Adipocyte (in vitro differentiated cells): Measurements from ENCODE around the gene MTIF2.

ENCODE experiments used
- DNase-seq: peaks from one replicate; pipeline ENCODE4 v3.0.0-alpha.2; 2015; ENCODE audit warnings: low read depth
- H3K27me3 ChIP-seq: replicated peaks from 2 replicates; pipeline ENCODE4 v1.7.0; 2013; ENCODE audit warnings: mild to moderate bottlenecking, low read length, moderate library complexity; ENCODE audit not compliant: control insufficient read depth, insufficient read depth
- H3K36me3 ChIP-seq: 2 replicates; pipeline ENCODE4 v1.7.0; 2013; ENCODE audit warnings: low read length, mild to moderate bottlenecking, moderate library complexity; ENCODE audit not compliant: control insufficient read depth, insufficient read depth, severe bottlenecking
- H3K4me1 ChIP-seq: 2 replicates; pipeline ENCODE4 v1.7.0; 2013; ENCODE audit warnings: mild to moderate bottlenecking, low read length, moderate library complexity; ENCODE audit not compliant: control insufficient read depth, insufficient read depth
- H3K4me3 ChIP-seq: 2 replicates; pipeline ENCODE4 v1.7.0; 2013; ENCODE audit warnings: mild to moderate bottlenecking, low read length, moderate library complexity
- H3K9ac ChIP-seq: 2 replicates; pipeline ENCODE4 v1.7.0; 2013; ENCODE audit warnings: mild to moderate bottlenecking, low read length, moderate library complexity
- H3K9me3 ChIP-seq: 2 replicates; pipeline ENCODE4 v1.7.0; 2013; ENCODE audit warnings: mild to moderate bottlenecking, low read length, moderate library complexity; ENCODE audit not compliant: control insufficient read depth

MTIF2 gene

GRCh38 chr2:55239656-55240222 lies 29.3 kb downstream of the MTIF2 start:
- H3K27me3 ChIP-seq: no peaks in the 10 kb centered on the region
- no peak for DNase-seq
- peaks cover 6% of the 10 kb centered on the region for H3K4me1 ChIP-seq
- no peak overlapping the region for H3K9ac ChIP-seq
- H3K9me3 ChIP-seq: no peaks in the 10 kb centered on the region
- H3K4me3 ChIP-seq: no peak overlapping the region
- peaks cover 70% of the 10 kb centered on the region for H3K36me3 ChIP-seq

- no peak for DNase-seq
- Histone ChIP-seq H3K36me3 (peaks cover 55% of the 10 kb centered on the region), H3K4me3 (no peak overlapping the region), H3K27me3 (no peaks in the 10 kb centered on the region), H3K9me3 (no peaks in the 10 kb centered on the region), H3K9ac (no peak overlapping the region), H3K4me1 (peaks cover 20% of the 10 kb centered on the region)
Measured at GRCh38 chr2:55236992-55237543, 32.0 kb downstream of the MTIF2 start.

GRCh38 chr2:55235724-55236538 lies 33.1 kb downstream of the MTIF2 start:
- Histone ChIP-seq H3K36me3 (peaks cover 51% of the 10 kb centered on the region), H3K27me3 (no peaks in the 10 kb centered on the region), H3K4me3 (no peak overlapping the region), H3K4me1 (peaks cover 25% of the 10 kb centered on the region), H3K9me3 (no peaks in the 10 kb centered on the region), H3K9ac (no peak overlapping the region)
- DNase-seq: no peak

GRCh38 chr2:55233658-55233940 lies 35.4 kb downstream of the MTIF2 start:
- no peak for DNase-seq

GRCh38 chr2:55232863-55233657 lies 36.0 kb downstream of the MTIF2 start:
- Histone ChIP-seq H3K4me1 (peaks cover 25% of the 10 kb centered on the region), H3K4me3 (peak overlapping the region; percentile 100), H3K9me3 (no peaks in the 10 kb centered on the region), H3K9ac (peak overlapping the region; percentile 100), H3K36me3 (peaks cover 36% of the 10 kb centered on the region), H3K27me3 (no peaks in the 10 kb centered on the region)
- peak; percentile 62 for DNase-seq

More at GRCh38 chr2:55233658-55233940, 35.4 kb downstream of the MTIF2 start:
- peaks cover 25% of the 10 kb centered on the region for H3K4me1 ChIP-seq
- peaks cover 38% of the 10 kb centered on the region for H3K36me3 ChIP-seq
- peak overlapping the region; percentile 100 for H3K4me3 ChIP-seq
- peak overlapping the region; percentile 100 for H3K9ac ChIP-seq
- H3K27me3 ChIP-seq: no peaks in the 10 kb centered on the region
- H3K9me3 ChIP-seq: no peaks in the 10 kb centered on the region

- Histone ChIP-seq H3K27me3 (no peaks in the 10 kb centered on the region), H3K36me3 (peaks cover 35% of the 10 kb centered on the region), H3K9ac (peak within 1 kb of the TSS; percentile 100), H3K9me3 (no peaks in the 10 kb centered on the region), H3K4me1 (peaks cover 25% of the 10 kb centered on the region), H3K4me3 (peak within 1 kb of the TSS; percentile 100)
- peak; percentile 97 for DNase-seq
Measured at GRCh38 chr2:55232084-55232862, 36.8 kb downstream of the MTIF2 start, which contains the start of the genes CLHC1 and RPS27A. Gene CLHC1, minus strand, starts transcription at chr2:55232293. Its CDS starts 9,882 bp downstream, at chr2:55222411. Gene RPS27A, plus strand, starts transcription at chr2:55232688. Its CDS starts 137 bp downstream, at chr2:55232825.

GRCh38 chr2:55231546-55232083 lies 37.4 kb downstream of the MTIF2 start:
- DNase-seq: peak; percentile 67
- H3K36me3 ChIP-seq: peaks cover 29% of the 10 kb centered on the region
- peak overlapping the region; percentile 100 for H3K4me3 ChIP-seq
- H3K27me3 ChIP-seq: no peaks in the 10 kb centered on the region
- H3K9ac ChIP-seq: peak overlapping the region; percentile 100
- H3K9me3 ChIP-seq: no peaks in the 10 kb centered on the region
- H3K4me1 ChIP-seq: peaks cover 25% of the 10 kb centered on the region

- Histone ChIP-seq H3K36me3 (peaks cover 18% of the 10 kb centered on the region), H3K9me3 (no peaks in the 10 kb centered on the region), H3K27me3 (no peaks in the 10 kb centered on the region), H3K4me3 (no peak overlapping the region), H3K4me1 (peaks cover 25% of the 10 kb centered on the region), H3K9ac (no peak overlapping the region)
- no peak for DNase-seq
Measured at GRCh38 chr2:55230551-55230950, 38.5 kb downstream of the MTIF2 start.

GRCh38 chr2:55229221-55229620 lies 39.8 kb downstream of the MTIF2 start:
- H3K9me3 ChIP-seq: no peaks in the 10 kb centered on the region
- H3K27me3 ChIP-seq: no peaks in the 10 kb centered on the region
- no peak overlapping the region for H3K9ac ChIP-seq
- no peak for DNase-seq
- H3K4me3 ChIP-seq: no peak overlapping the region
- peaks cover 14% of the 10 kb centered on the region for H3K4me1 ChIP-seq
- H3K36me3 ChIP-seq: peaks cover 5% of the 10 kb centered on the region

GRCh38 chr2:55228226-55228563 lies 40.8 kb downstream of the MTIF2 start:
- H3K27me3 ChIP-seq: no peaks in the 10 kb centered on the region
- H3K4me1 ChIP-seq: peaks cover 5% of the 10 kb centered on the region
- no peak for DNase-seq
- no peak overlapping the region for H3K9ac ChIP-seq
- H3K36me3 ChIP-seq: no peaks in the 10 kb centered on the region
- no peak overlapping the region for H3K4me3 ChIP-seq
- H3K9me3 ChIP-seq: no peaks in the 10 kb centered on the region
